Keratinocyte (primary cell): Measurements from ENCODE around the gene ZEB2. TPM values are rescaled to one million over a fixed set of nuclear protein-coding genes. Genes with fewer than 3 reads are reported as not detected.

ENCODE experiments used
- DNase-seq: peaks from one replicate; pipeline ENCODE4 v3.0.0-alpha.2; 2011; ENCODE audit warnings: low read depth, missing footprints, low spot score
- FAIRE-seq: peaks from 2 replicates; lab custom pipeline; 2011; peaks lifted over from hg19 to GRCh38; lab: Jason Lieb, UNC
- H2AFZ ChIP-seq: 2 replicates; pipeline ENCODE4 v1.6.0; 2012; ENCODE audit warnings: low read length, control low read depth, inconsistent platforms; ENCODE audit not compliant: control insufficient read depth
- H3K27ac ChIP-seq: 2 replicates; pipeline ENCODE4 v1.5.1; 2011; ENCODE audit warnings: low read length; ENCODE audit not compliant: control insufficient read depth, insufficient read depth
- H3K27me3 ChIP-seq: 3 replicates; pipeline ENCODE4 v1.6.0; 2011; ENCODE audit warnings: low read length; ENCODE audit not compliant: control insufficient read depth, insufficient read depth; ENCODE audit errors: extremely low read depth
- H3K36me3 ChIP-seq, 2 experiments: 2 replicates in 1 of 2; 3 replicates in 1 of 2; pipeline ENCODE4 v1.5.1; 2011; ENCODE audit warnings: low read length in 2 of 2, mild to moderate bottlenecking in 1 of 2; ENCODE audit not compliant: control insufficient read depth in 2 of 2, insufficient read depth in 2 of 2; ENCODE audit errors: extremely low read depth in 1 of 2
- H3K4me1 ChIP-seq: 3 replicates; pipeline ENCODE4 v1.5.1; 2011; ENCODE audit warnings: low read length; ENCODE audit not compliant: control insufficient read depth, insufficient read depth; ENCODE audit errors: extremely low read depth
- H3K4me2 ChIP-seq: 3 replicates; pipeline ENCODE4 v1.6.0; 2011; ENCODE audit warnings: low read depth, low read length; ENCODE audit not compliant: control insufficient read depth, insufficient read depth; ENCODE audit errors: extremely low read depth
- H3K4me3 ChIP-seq, 3 experiments: fragments of 200-600 bp in 1 of 3; sonication (generic) in 1 of 3; 2 replicates in 2 of 3; 3 replicates in 1 of 3; pipeline ENCODE4 v1.5.1; 2011 to 2016; ENCODE audit warnings: low read length in 3 of 3, mild to moderate bottlenecking in 3 of 3, control low read depth in 2 of 3, inconsistent platforms in 1 of 3, low read depth in 1 of 3, mixed read lengths in 1 of 3, mixed run types in 1 of 3, moderate library complexity in 1 of 3; ENCODE audit not compliant: control insufficient read depth in 2 of 3, insufficient read depth in 2 of 3; ENCODE audit errors: extremely low read depth in 1 of 3
- H3K79me2 ChIP-seq: 2 replicates; pipeline ENCODE4 v1.6.0; 2012; ENCODE audit warnings: low read length; ENCODE audit not compliant: control insufficient read depth, insufficient read depth
- H3K9ac ChIP-seq: 3 replicates; pipeline ENCODE4 v1.6.0; 2011; ENCODE audit warnings: low read length; ENCODE audit not compliant: control insufficient read depth, insufficient read depth; ENCODE audit errors: extremely low read depth
- H3K9me1 ChIP-seq: 3 replicates; pipeline ENCODE4 v1.6.0; 2011; ENCODE audit warnings: low read length; ENCODE audit not compliant: control insufficient read depth, insufficient read depth; ENCODE audit errors: extremely low read depth
- H3K9me3 ChIP-seq: 2 replicates; pipeline ENCODE4 v1.5.1; 2012; ENCODE audit warnings: low read depth, low read length; ENCODE audit not compliant: control insufficient read depth
- H4K20me1 ChIP-seq: 3 replicates; pipeline ENCODE4 v1.6.0; 2011; ENCODE audit warnings: low read length; ENCODE audit not compliant: control insufficient read depth, insufficient read depth; ENCODE audit errors: extremely low read depth
- CTCF ChIP-seq, 3 experiments: IDR thresholded peaks in 1 of 3; conservative IDR thresholded peaks in 1 of 3; optimal IDR thresholded peaks in 1 of 3; 2 replicates in 2 of 3; 3 replicates in 1 of 3; pipeline versions ENCODE3 to v1.5.1; 2011; ENCODE audit warnings: low read length in 3 of 3, mild to moderate bottlenecking in 3 of 3, moderate library complexity in 2 of 3, control low read depth in 1 of 3, inconsistent platforms in 1 of 3; ENCODE audit not compliant: insufficient read depth in 2 of 3; ENCODE audit errors: extremely low read depth in 1 of 3
- EZH2 ChIP-seq: IDR thresholded peaks from one replicate; pipeline ENCODE4 v1.6.1; 2012; ENCODE audit warnings: inconsistent platforms, mild to moderate bottlenecking, low read length, moderate library complexity
- dilution Hi-C: fragments of 300-500 bp; cut with MboI; formaldehyde crosslinking; loops from one replicate; pipeline ENCODE4 v1.7.0; 2020; ENCODE audit warnings: low sequenced_read_pairs; ENCODE audit not compliant: extremely low pct_ligation_motif_present
- polyA plus RNA-seq, 5 experiments: library from polyadenylated mRNA; depleted of rRNA in 3 of 5; stranded (reverse) in 3 of 5; stranded (forward) in 1 of 5; unstranded in 1 of 5; fragments of >200 nt; gene quantifications; 1 replicate in 1 of 5; 2 replicates in 3 of 5; 3 replicates in 1 of 5; pipeline versions ENCODE4 v1.2.1 to v1.2.3, GENCODE V29; 2011 to 2012; ENCODE audit warnings: missing spikeins in 2 of 5, low read depth in 1 of 5, low replicate concordance in 1 of 5

The ZEB2 gene
- polyA plus RNA-seq, 1 donor (not counting 4 experiments of a cell fraction or from before 2014, with no cell fraction given) = 0.12 TPM

- dilution Hi-C loops = no loop called here
- H3K36me3 ChIP-seq = no peaks in the 10 kb centered on the region
- no peak overlapping the region for H3K9ac ChIP-seq
- H3K79me2 ChIP-seq = no peaks in the 10 kb centered on the region
- H3K4me2 ChIP-seq = no peak overlapping the region
- FAIRE-seq (no peak), DNase-seq (no peak)
- no peaks in the 10 kb centered on the region for H3K9me3 ChIP-seq
- H3K9me1 ChIP-seq = no peaks in the 10 kb centered on the region
- H3K27me3 ChIP-seq = peaks cover 19% of the 10 kb centered on the region
- no peak for TF ChIP-seq EZH2
- TF ChIP-seq CTCF (optimal IDR thresholded peaks at IDR 0.05 in 1 of 3, IDR thresholded peaks at IDR 0.05 in 1 of 3, conservative IDR thresholded peaks at IDR 0.05 in 1 of 3; ENCODE audit: extremely low read depth in 1 of 3, insufficient read depth in 2 of 3, low read length in 3 of 3) = no peak
- H4K20me1 ChIP-seq = no peaks in the 10 kb centered on the region
- no peak overlapping the region for H3K27ac ChIP-seq
- no peak overlapping the region for H2AFZ ChIP-seq
- no peak overlapping the region for H3K4me3 ChIP-seq
- H3K4me1 ChIP-seq = no peaks in the 10 kb centered on the region
Measured at GRCh38 chr2:144529841-144530240, 9.9 kb upstream of the ZEB2 start.

DNA sequence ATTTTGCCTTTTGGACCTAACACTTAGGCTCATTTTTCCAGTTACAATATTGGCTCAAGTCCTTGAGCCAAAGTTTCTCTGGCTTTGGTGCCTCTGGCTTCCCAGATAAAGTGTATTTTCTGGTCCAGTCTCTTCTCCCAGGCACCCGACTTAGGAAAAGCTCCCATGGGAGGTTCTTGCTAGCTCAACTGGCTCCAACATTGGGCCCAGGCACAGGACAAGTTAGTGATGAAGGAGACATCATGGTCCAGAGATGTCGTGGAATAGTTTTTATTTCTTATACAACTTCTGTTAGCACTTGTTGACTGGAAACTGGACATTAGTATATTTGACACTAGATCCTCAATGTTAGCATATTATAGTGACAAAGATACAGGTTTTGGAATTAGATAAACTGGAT, 8.2 kb upstream of the ZEB2 start:
- no peak for TF ChIP-seq CTCF (optimal IDR thresholded peaks at IDR 0.05 in 1 of 3, IDR thresholded peaks at IDR 0.05 in 1 of 3, conservative IDR thresholded peaks at IDR 0.05 in 1 of 3; ENCODE audit: extremely low read depth in 1 of 3, insufficient read depth in 2 of 3, low read length in 3 of 3)
- no peak for TF ChIP-seq EZH2

More for the DNA sequence above, 8.2 kb upstream of the ZEB2 start:
- DNase-seq (no peak), FAIRE-seq (no peak)
- Histone ChIP-seq H3K9me3 (no peaks in the 10 kb centered on the region), H2AFZ (no peak overlapping the region), H3K4me2 (no peak overlapping the region), H3K9ac (no peak overlapping the region), H3K36me3 (no peaks in the 10 kb centered on the region), H3K4me3 (no peak overlapping the region), H3K9me1 (no peaks in the 10 kb centered on the region), H3K27ac (no peak overlapping the region), H4K20me1 (no peaks in the 10 kb centered on the region), H3K27me3 (peaks cover 28% of the 10 kb centered on the region), H3K79me2 (no peaks in the 10 kb centered on the region), H3K4me1 (no peaks in the 10 kb centered on the region)
- dilution Hi-C loops = no loop called here
